K562 (cell line): ENCODE data around the gene GUK1. TPM values are rescaled to one million over a fixed set of nuclear protein-coding genes. Genes with fewer than 3 reads are reported as not detected.

ENCODE experiments used
- ATAC-seq: fragments of 200-7000 bp; cut with Tn5 transposase; 3 replicates; pipeline ENCODE4 v1.9.1; 2020; ENCODE audit warnings: moderate library complexity
- BruUV-seq: library from RNA; stranded (reverse); fragments of 400-500 nt; replicated peaks from 2 replicates; lab custom pipeline; 2021; lab: Mats Ljungman, UMichigan
- CTCF ChIA-PET: fragments of 300-600 bp; formaldehyde crosslinking; extraction: SDS; loops from one replicate; lab custom pipeline; 2021; ENCODE audit warnings: low intra/inter-chr PET ratio; lab: Yijun Ruan, JAX
- POLR2A ChIA-PET: fragments of 300-600, 350-650 bp; sonication (Branson Sonifier 250); formaldehyde crosslinking; extraction: SDS; loops from one replicate; lab custom pipeline; 2021; ENCODE audit warnings: antibody characterized with exemption, inconsistent platforms; lab: Yijun Ruan, JAX
- DNase-seq, 4 experiments: peaks; one replicate each; pipeline versions ENCODE4 v3.0.0 to v3.0.0-alpha.2; 2011 to 2018; ENCODE audit warnings: low spot score in 3 of 4, mixed read lengths in 3 of 4; ENCODE audit errors: extremely low read depth in 1 of 4
- FAIRE-seq: peaks from 2 replicates; lab custom pipeline; 2011; peaks lifted over from hg19 to GRCh38; lab: Jason Lieb, UNC
- H2AFZ ChIP-seq: 2 replicates; pipeline ENCODE4 v1.6.0; 2011; ENCODE audit warnings: low read depth, low read length, control low read depth, inconsistent platforms
- H3K27ac ChIP-seq: fragments of 200-600 bp; 3 replicates; pipeline ENCODE4 v1.8.0; 2011; ENCODE audit warnings: low read depth, mild to moderate bottlenecking, control low read depth, inconsistent platforms, low read length, moderate library complexity, mixed read lengths; ENCODE audit errors: extremely low read depth
- H3K27me3 ChIP-seq, 2 experiments: fragments of 300-600 bp in 1 of 2; 2 replicates in 1 of 2; 3 replicates in 1 of 2; pipeline versions ENCODE4 v1.6.0 to v1.8.0; 2011; ENCODE audit warnings: inconsistent platforms in 2 of 2, low read length in 2 of 2, mild to moderate bottlenecking in 1 of 2, mixed read lengths in 1 of 2, moderate library complexity in 1 of 2; ENCODE audit not compliant: control insufficient read depth in 2 of 2, insufficient read depth in 2 of 2
- H3K36me3 ChIP-seq: fragments of 300-600 bp; 3 replicates; pipeline ENCODE4 v1.8.0; 2011; ENCODE audit warnings: mild to moderate bottlenecking, low read length, inconsistent platforms; ENCODE audit not compliant: control insufficient read depth, insufficient read depth
- H3K4me1 ChIP-seq, 2 experiments: fragments of 200-600 bp in 1 of 2; replicated peaks in 1 of 2; 2 replicates in 1 of 2; 3 replicates in 1 of 2; pipeline versions ENCODE4 v1.5.1 to v1.8.0; 2011; ENCODE audit warnings: inconsistent platforms in 2 of 2, low read length in 2 of 2, mild to moderate bottlenecking in 1 of 2, mixed read lengths in 1 of 2, moderate library complexity in 1 of 2; ENCODE audit not compliant: control insufficient read depth in 2 of 2, insufficient read depth in 2 of 2
- H3K4me2 ChIP-seq: 2 replicates; pipeline ENCODE4 v1.6.1; 2011; ENCODE audit warnings: low read length, control low read depth, inconsistent platforms, mixed read lengths; ENCODE audit not compliant: insufficient read depth
- H3K4me3 ChIP-seq: fragments of 200-600 bp; sonication (generic), shearing (Covaris generic); 2 replicates; pipeline ENCODE4 v1.5.1; 2016; ENCODE audit warnings: control low read depth, inconsistent platforms
- H3K79me2 ChIP-seq: fragments of 200-600 bp; 3 replicates; pipeline ENCODE4 v1.8.0; 2011; ENCODE audit warnings: low read length, inconsistent platforms; ENCODE audit not compliant: control insufficient read depth, insufficient read depth
- H3K9ac ChIP-seq, 2 experiments: 2 replicates each; pipeline versions ENCODE4 v1.6.0 to v1.6.1; 2011; ENCODE audit warnings: low read depth in 2 of 2, low read length in 2 of 2, control low read depth in 1 of 2, inconsistent platforms in 1 of 2, mild to moderate bottlenecking in 1 of 2, mixed read lengths in 1 of 2; ENCODE audit not compliant: insufficient read depth in 1 of 2
- H3K9me1 ChIP-seq: one replicate; pipeline ENCODE4 v1.6.0; 2011; ENCODE audit warnings: inconsistent platforms, mild to moderate bottlenecking, low read length, moderate library complexity; ENCODE audit not compliant: control insufficient read depth, insufficient read depth
- H3K9me3 ChIP-seq: replicated peaks from 2 replicates; pipeline ENCODE4 v1.5.1; 2011; ENCODE audit warnings: low read depth, low read length, inconsistent platforms; ENCODE audit not compliant: control insufficient read depth, insufficient read depth
- H4K20me1 ChIP-seq: replicated peaks from 2 replicates; pipeline ENCODE4 v1.6.1; 2011; ENCODE audit warnings: low read length, inconsistent platforms, mixed read lengths; ENCODE audit not compliant: control insufficient read depth, insufficient read depth
- L3MBTL2 ChIP-seq: fragments of 450-650 bp; IDR thresholded peaks from 2 replicates; pipeline ENCODE4 v1.6.1; 2016; ENCODE audit warnings: mild to moderate bottlenecking, moderate library complexity
- ZNF274 ChIP-seq: IDR thresholded peaks from 2 replicates; pipeline ENCODE4 v1.6.1; 2011; ENCODE audit warnings: low read depth, mild to moderate bottlenecking, low read length, moderate library complexity, borderline replicate concordance
- WGBS: fragments of 100-300 bp; shearing (Covaris generic); methylation state at CpG from one replicate; pipeline ENCODE4 v1.1.6; 2016; ENCODE audit warnings: low coverage, mixed read lengths; ENCODE audit not compliant: insufficient coverage; ENCODE audit errors: missing lambda C conversion rate; 5-methylcytosine and 5-hydroxymethylcytosine counted together
- in situ Hi-C: fragments of 300-500 bp; cut with MboI; formaldehyde crosslinking; loops from 4 replicates; pipeline ENCODE4 v1.15.0; 2018; ENCODE audit warnings: inconsistent platforms, mixed read lengths
- intact Hi-C: fragments of 100-400 bp; cut with micrococcal nuclease; formaldehyde crosslinking; loops from 2 replicates; pipeline ENCODE4 v1.14.2; 2022
- polyA plus RNA-seq, 8 experiments: library from polyadenylated mRNA; depleted of rRNA in 4 of 8; stranded (reverse) in 5 of 8; unstranded in 3 of 8; fragments of >200 nt; fragmentation: Nextera tagmentation in 2 of 8; fragmentation: Illumina TruSeq in 1 of 8; extraction: Ambion mirVana in 2 of 8; extraction: Trizol in 1 of 8; gene quantifications; 2 replicates each; pipeline versions ENCODE4 v1.2.1 to v1.2.3, GENCODE V29; 2011 to 2014; ENCODE audit warnings: inconsistent platforms in 1 of 8, missing spikeins in 1 of 8
- total RNA-seq, 7 experiments: library from RNA; depleted of rRNA in 6 of 7; stranded (reverse); fragments of >200 nt in 6 of 7; fragmentation: Illumina TruSeq in 2 of 7; extraction: Trizol in 2 of 7; gene quantifications; 2 replicates each; pipeline versions ENCODE4 v1.2.1 to v1.2.3, GENCODE V29; 2011 to 2021; ENCODE audit warnings: low replicate concordance in 1 of 7
- TF ChIP-seq, protein P1 (sequence below): fragments of 450-650 bp; IDR thresholded peaks from 2 replicates; pipeline ENCODE4 v1.6.1; 2016; ENCODE audit warnings: mild to moderate bottlenecking, moderate library complexity
- TF ChIP-seq, protein P2 (sequence below): fragments of 250-450 bp; sonication (Bioruptor Pico); IDR thresholded peaks from 2 replicates; pipeline ENCODE4 v1.4.0; 2020; ENCODE audit warnings: mild to moderate bottlenecking, moderate library complexity
- TF ChIP-seq, protein P3 (sequence below): fragments of 250-450 bp; sonication (Bioruptor Pico); IDR thresholded peaks from 2 replicates; pipeline ENCODE4 v1.5.0; 2021

GUK1 gene
- total and polyA plus RNA-seq, 9 of the 15 experiments (the other 6 are each of a cell fraction or from before 2014, with no cell fraction given), result 7.0 to 331 (median 132) TPM

DNA sequence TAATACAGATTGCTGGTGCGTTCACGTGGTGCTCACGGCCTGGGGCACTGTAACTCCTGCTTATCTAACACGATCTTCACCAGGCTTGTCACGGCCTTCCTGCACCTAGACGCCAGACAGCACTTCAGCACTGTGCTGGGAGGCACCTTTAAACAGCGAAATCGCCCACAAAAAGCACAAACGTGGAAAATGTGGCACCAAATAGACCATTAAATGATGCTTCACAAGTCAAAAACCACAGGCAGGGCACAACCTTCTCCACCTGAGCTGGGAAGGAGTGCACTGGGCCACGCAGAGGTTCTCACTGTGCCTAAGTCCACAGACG lies 45.5 kb downstream of the GUK1 start:
- no peaks in the 10 kb centered on the region for H3K27me3 ChIP-seq
- peak; percentile 55 for FAIRE-seq
- no peak overlapping the region for H3K27ac ChIP-seq
- POLR2A ChIA-PET, result interaction anchor here (1.0 kb wide), 1 partner anchor 12 kb away, joined by 3 read pairs; no protein-coding TSS in a partner anchor
- H3K79me2 ChIP-seq, result no peaks in the 10 kb centered on the region
- intact Hi-C loops (no loop called here), in situ Hi-C loops (no loop called here)
- no peaks in the 10 kb centered on the region for H3K9me1 ChIP-seq
- H3K4me3 ChIP-seq, result no peak overlapping the region
- no peak overlapping the region for H2AFZ ChIP-seq
- H3K36me3 ChIP-seq, result no peaks in the 10 kb centered on the region
- H3K9me3 ChIP-seq, result no peaks in the 10 kb centered on the region
- H3K4me1 ChIP-seq, result peaks cover 0 to under 1% of the 10 kb centered on the region in 2 experiments; a peak in 2 of 5 replicates
- BruUV-seq, result no TSS peak
- CTCF ChIA-PET, result no interaction called here
- H3K4me2 ChIP-seq, result no peak overlapping the region
- ATAC-seq, result peak; percentile 30; the same call in 1 of the 3 replicates
- DNase-seq, result no peak
- 15% methylated on average over 11 of the region's 11 CpGs for WGBS
- H3K9ac ChIP-seq, result no peak overlapping the region; a peak in 1 of 4 replicates
- no peaks in the 10 kb centered on the region for H4K20me1 ChIP-seq
- TF ChIP-seq, protein P1, sequence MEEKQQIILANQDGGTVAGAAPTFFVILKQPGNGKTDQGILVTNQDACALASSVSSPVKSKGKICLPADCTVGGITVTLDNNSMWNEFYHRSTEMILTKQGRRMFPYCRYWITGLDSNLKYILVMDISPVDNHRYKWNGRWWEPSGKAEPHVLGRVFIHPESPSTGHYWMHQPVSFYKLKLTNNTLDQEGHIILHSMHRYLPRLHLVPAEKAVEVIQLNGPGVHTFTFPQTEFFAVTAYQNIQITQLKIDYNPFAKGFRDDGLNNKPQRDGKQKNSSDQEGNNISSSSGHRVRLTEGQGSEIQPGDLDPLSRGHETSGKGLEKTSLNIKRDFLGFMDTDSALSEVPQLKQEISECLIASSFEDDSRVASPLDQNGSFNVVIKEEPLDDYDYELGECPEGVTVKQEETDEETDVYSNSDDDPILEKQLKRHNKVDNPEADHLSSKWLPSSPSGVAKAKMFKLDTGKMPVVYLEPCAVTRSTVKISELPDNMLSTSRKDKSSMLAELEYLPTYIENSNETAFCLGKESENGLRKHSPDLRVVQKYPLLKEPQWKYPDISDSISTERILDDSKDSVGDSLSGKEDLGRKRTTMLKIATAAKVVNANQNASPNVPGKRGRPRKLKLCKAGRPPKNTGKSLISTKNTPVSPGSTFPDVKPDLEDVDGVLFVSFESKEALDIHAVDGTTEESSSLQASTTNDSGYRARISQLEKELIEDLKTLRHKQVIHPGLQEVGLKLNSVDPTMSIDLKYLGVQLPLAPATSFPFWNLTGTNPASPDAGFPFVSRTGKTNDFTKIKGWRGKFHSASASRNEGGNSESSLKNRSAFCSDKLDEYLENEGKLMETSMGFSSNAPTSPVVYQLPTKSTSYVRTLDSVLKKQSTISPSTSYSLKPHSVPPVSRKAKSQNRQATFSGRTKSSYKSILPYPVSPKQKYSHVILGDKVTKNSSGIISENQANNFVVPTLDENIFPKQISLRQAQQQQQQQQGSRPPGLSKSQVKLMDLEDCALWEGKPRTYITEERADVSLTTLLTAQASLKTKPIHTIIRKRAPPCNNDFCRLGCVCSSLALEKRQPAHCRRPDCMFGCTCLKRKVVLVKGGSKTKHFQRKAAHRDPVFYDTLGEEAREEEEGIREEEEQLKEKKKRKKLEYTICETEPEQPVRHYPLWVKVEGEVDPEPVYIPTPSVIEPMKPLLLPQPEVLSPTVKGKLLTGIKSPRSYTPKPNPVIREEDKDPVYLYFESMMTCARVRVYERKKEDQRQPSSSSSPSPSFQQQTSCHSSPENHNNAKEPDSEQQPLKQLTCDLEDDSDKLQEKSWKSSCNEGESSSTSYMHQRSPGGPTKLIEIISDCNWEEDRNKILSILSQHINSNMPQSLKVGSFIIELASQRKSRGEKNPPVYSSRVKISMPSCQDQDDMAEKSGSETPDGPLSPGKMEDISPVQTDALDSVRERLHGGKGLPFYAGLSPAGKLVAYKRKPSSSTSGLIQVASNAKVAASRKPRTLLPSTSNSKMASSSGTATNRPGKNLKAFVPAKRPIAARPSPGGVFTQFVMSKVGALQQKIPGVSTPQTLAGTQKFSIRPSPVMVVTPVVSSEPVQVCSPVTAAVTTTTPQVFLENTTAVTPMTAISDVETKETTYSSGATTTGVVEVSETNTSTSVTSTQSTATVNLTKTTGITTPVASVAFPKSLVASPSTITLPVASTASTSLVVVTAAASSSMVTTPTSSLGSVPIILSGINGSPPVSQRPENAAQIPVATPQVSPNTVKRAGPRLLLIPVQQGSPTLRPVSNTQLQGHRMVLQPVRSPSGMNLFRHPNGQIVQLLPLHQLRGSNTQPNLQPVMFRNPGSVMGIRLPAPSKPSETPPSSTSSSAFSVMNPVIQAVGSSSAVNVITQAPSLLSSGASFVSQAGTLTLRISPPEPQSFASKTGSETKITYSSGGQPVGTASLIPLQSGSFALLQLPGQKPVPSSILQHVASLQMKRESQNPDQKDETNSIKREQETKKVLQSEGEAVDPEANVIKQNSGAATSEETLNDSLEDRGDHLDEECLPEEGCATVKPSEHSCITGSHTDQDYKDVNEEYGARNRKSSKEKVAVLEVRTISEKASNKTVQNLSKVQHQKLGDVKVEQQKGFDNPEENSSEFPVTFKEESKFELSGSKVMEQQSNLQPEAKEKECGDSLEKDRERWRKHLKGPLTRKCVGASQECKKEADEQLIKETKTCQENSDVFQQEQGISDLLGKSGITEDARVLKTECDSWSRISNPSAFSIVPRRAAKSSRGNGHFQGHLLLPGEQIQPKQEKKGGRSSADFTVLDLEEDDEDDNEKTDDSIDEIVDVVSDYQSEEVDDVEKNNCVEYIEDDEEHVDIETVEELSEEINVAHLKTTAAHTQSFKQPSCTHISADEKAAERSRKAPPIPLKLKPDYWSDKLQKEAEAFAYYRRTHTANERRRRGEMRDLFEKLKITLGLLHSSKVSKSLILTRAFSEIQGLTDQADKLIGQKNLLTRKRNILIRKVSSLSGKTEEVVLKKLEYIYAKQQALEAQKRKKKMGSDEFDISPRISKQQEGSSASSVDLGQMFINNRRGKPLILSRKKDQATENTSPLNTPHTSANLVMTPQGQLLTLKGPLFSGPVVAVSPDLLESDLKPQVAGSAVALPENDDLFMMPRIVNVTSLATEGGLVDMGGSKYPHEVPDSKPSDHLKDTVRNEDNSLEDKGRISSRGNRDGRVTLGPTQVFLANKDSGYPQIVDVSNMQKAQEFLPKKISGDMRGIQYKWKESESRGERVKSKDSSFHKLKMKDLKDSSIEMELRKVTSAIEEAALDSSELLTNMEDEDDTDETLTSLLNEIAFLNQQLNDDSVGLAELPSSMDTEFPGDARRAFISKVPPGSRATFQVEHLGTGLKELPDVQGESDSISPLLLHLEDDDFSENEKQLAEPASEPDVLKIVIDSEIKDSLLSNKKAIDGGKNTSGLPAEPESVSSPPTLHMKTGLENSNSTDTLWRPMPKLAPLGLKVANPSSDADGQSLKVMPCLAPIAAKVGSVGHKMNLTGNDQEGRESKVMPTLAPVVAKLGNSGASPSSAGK, result peak; percentile 24; the same call in 1 of the 2 replicates
- TF ChIP-seq, protein P2, sequence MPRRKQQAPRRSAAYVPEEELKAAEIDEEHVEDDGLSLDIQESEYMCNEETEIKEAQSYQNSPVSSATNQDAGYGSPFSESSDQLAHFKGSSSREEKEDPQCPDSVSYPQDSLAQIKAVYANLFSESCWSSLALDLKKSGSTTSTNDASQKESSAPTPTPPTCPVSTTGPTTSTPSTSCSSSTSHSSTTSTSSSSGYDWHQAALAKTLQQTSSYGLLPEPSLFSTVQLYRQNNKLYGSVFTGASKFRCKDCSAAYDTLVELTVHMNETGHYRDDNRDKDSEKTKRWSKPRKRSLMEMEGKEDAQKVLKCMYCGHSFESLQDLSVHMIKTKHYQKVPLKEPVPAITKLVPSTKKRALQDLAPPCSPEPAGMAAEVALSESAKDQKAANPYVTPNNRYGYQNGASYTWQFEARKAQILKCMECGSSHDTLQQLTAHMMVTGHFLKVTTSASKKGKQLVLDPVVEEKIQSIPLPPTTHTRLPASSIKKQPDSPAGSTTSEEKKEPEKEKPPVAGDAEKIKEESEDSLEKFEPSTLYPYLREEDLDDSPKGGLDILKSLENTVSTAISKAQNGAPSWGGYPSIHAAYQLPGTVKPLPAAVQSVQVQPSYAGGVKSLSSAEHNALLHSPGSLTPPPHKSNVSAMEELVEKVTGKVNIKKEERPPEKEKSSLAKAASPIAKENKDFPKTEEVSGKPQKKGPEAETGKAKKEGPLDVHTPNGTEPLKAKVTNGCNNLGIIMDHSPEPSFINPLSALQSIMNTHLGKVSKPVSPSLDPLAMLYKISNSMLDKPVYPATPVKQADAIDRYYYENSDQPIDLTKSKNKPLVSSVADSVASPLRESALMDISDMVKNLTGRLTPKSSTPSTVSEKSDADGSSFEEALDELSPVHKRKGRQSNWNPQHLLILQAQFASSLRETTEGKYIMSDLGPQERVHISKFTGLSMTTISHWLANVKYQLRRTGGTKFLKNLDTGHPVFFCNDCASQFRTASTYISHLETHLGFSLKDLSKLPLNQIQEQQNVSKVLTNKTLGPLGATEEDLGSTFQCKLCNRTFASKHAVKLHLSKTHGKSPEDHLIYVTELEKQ (CRISPR knock-in tag), result no peak
- TF ChIP-seq, protein P3, sequence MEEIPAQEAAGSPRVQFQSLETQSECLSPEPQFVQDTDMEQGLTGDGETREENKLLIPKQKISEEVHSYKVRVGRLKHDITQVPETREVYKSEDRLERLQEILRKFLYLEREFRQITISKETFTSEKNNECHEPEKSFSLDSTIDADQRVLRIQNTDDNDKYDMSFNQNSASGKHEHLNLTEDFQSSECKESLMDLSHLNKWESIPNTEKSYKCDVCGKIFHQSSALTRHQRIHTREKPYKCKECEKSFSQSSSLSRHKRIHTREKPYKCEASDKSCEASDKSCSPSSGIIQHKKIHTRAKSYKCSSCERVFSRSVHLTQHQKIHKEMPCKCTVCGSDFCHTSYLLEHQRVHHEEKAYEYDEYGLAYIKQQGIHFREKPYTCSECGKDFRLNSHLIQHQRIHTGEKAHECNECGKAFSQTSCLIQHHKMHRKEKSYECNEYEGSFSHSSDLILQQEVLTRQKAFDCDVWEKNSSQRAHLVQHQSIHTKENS, result no peak
- TF ChIP-seq ZNF274 (no peak), L3MBTL2 (peak; percentile 75)
